Measurements from ENCODE around the gene ZMAT5. TPM values are rescaled to one million over a fixed set of nuclear protein-coding genes. Genes with fewer than 3 reads are reported as not detected.

The ZMAT5 gene
- total and polyA plus RNA-seq, 8 donors = 8.3 to 20.7 (median 11.3) TPM

GRCh38 chr22:29767171-29768051 is 604 bp upstream of the ZMAT5 start, which contains the start of gene UQCR10:
TSS of gene UQCR10 (plus strand) at chr22:29767369. CDS start at chr22:29767399, 30 bp downstream.
- Histone ChIP-seq H3K4me1 (peaks cover 2 to 14% (median 5%) of the 10 kb centered on the region in 3 donors), H3K27ac (peak within 1 kb of the TSS; percentile 74 to 84 (median 80)), H3K4me3 (peak within 1 kb of the TSS; percentile 57 to 93 (median 68)), H3K36me3 (peaks cover 0 to 16% (median 10%) of the 10 kb centered on the region in 3 donors), H3K27me3 (no peaks in the 10 kb centered on the region), H3K9me3 (no peaks in the 10 kb centered on the region)
- TF ChIP-seq CTCF (IDR thresholded peaks at IDR 0.05) = no peak
- WGBS, 2 donors = 1 to 11% methylated on average over 46 of the region's 46 CpGs
- DNase-seq (peak; percentile 90 to 97 (median 92)), FAIRE-seq (no peak), ATAC-seq (peak; percentile 84 to 93 (median 88))
- intact Hi-C loops (cut with DNase I) = no loop called here

- 47 to 52% methylated on average over 15 of the region's 15 CpGs for WGBS, 2 donors
- peak overlapping the region; percentile 74 to 84 (median 80) for H3K27ac ChIP-seq
- peaks cover 0 to 13% (median 10%) of the 10 kb centered on the region in 3 donors for H3K36me3 ChIP-seq
- no peaks in the 10 kb centered on the region for H3K27me3 ChIP-seq
- FAIRE-seq (no peak), ATAC-seq (peak in 3 of 4 donors; percentile 25 to 31 (median 31)), DNase-seq (peak in 1 of 6 donors; percentile 34)
- H3K9me3 ChIP-seq = no peaks in the 10 kb centered on the region
- peaks cover 2 to 14% (median 5%) of the 10 kb centered on the region in 3 donors for H3K4me1 ChIP-seq
- TF ChIP-seq CTCF (IDR thresholded peaks at IDR 0.05) = no peak
- intact Hi-C loops (cut with DNase I) = no loop called here
- H3K4me3 ChIP-seq = peak overlapping the region; percentile 29 to 93 (median 68)
These were observed 739 bp downstream of the ZMAT5 start for GRCh38 chr22:29765905-29766631.

GRCh38 chr22:29762263-29762662 is 4.5 kb downstream of the ZMAT5 start:
- no peak for TF ChIP-seq CTCF (IDR thresholded peaks at IDR 0.05)
- H3K36me3 ChIP-seq = no peaks in the 10 kb centered on the region
- intact Hi-C loops (cut with DNase I) = no loop called here
- FAIRE-seq = no peak
- H3K4me3 ChIP-seq = no peak overlapping the region
- H3K4me1 ChIP-seq = peaks cover 0 to 6% (median 0%) of the 10 kb centered on the region in 3 donors
- no peak for DNase-seq
- no peaks in the 10 kb centered on the region for H3K9me3 ChIP-seq
- H3K27me3 ChIP-seq = no peaks in the 10 kb centered on the region
- no peak overlapping the region for H3K27ac ChIP-seq
- 75 to 81% methylated on average over 15 of the region's 15 CpGs for WGBS, 2 donors
- ATAC-seq = no peak

GRCh38 chr22:29758959-29759358 is 7.8 kb downstream of the ZMAT5 start:
- Histone ChIP-seq H3K27me3 (no peaks in the 10 kb centered on the region), H3K27ac (no peak overlapping the region), H3K36me3 (no peaks in the 10 kb centered on the region), H3K4me3 (no peak overlapping the region), H3K9me3 (no peaks in the 10 kb centered on the region), H3K4me1 (no peaks in the 10 kb centered on the region)
- DNase-seq = no peak
- whole genome bisulfite sequencing, 2 donors = 81% methylated on average over 4 to 5 of the region's 5 CpGs
- ATAC-seq = no peak
- intact Hi-C loops (cut with DNase I) = no loop called here
- no peak for FAIRE-seq
- TF ChIP-seq CTCF (IDR thresholded peaks at IDR 0.05) = no peak
